H1 (cell line): ENCODE measurements around the gene PLGRKT. TPM values are rescaled to one million over a fixed set of nuclear protein-coding genes. Genes with fewer than 3 reads are reported as not detected.

Experiments used
- CTCF ChIA-PET: fragments of 300-600 bp; sonication (Branson Sonifier 250); formaldehyde crosslinking; loops from one replicate; lab custom pipeline; 2021; ENCODE audit not compliant: partially characterized antibody; lab: Charles Lee
- POLR2A ChIA-PET: fragments of 300-600 bp; sonication (Branson Sonifier 250); formaldehyde crosslinking; loops from one replicate; lab custom pipeline; 2021; ENCODE audit warnings: inconsistent platforms; ENCODE audit not compliant: partially characterized antibody; lab: Charles Lee
- DNase-seq, 2 experiments: peaks; one replicate each; pipeline versions ENCODE4 v3.0.0 to v3.0.0-alpha.2; 2010 to 2022; ENCODE audit warnings: low spot score in 2 of 2, low read depth in 1 of 2, mixed read lengths in 1 of 2
- FAIRE-seq: peaks from 2 replicates; lab custom pipeline; 2011; peaks lifted over from hg19 to GRCh38; lab: Jason Lieb, UNC
- H2AFZ ChIP-seq: 2 replicates; pipeline ENCODE4 v1.8.1; 2012; ENCODE audit warnings: low read length, inconsistent platforms
- H2AK5ac ChIP-seq: 2 replicates; pipeline ENCODE4 v1.6.1; 2013; ENCODE audit warnings: low read depth, low read length
- H2BK120ac ChIP-seq: replicated peaks from 2 replicates; pipeline ENCODE3; 2013; ENCODE audit warnings: low read depth, low read length, inconsistent platforms
- H2BK12ac ChIP-seq: 2 replicates; pipeline ENCODE4 v1.6.1; 2013; ENCODE audit warnings: low read depth, low read length
- H2BK15ac ChIP-seq: 2 replicates; pipeline ENCODE4 v1.6.1; 2013; ENCODE audit warnings: low read length
- H2BK20ac ChIP-seq: 2 replicates; pipeline ENCODE4 v1.6.1; 2013; ENCODE audit warnings: low read length
- H2BK5ac ChIP-seq: 2 replicates; pipeline ENCODE4 v1.6.1; 2013; ENCODE audit warnings: low read depth, low read length
- H3K14ac ChIP-seq: 2 replicates; pipeline ENCODE4 v1.6.1; 2013; ENCODE audit warnings: inconsistent platforms; ENCODE audit not compliant: insufficient read length
- H3K18ac ChIP-seq: 2 replicates; pipeline ENCODE4 v1.6.1; 2013; ENCODE audit warnings: low read length; ENCODE audit errors: extremely low read depth
- H3K23ac ChIP-seq: 2 replicates; pipeline ENCODE4 v1.6.1; 2013; ENCODE audit warnings: inconsistent platforms; ENCODE audit not compliant: insufficient read length
- H3K23me2 ChIP-seq: 2 replicates; pipeline ENCODE4 v1.6.1; 2013; ENCODE audit warnings: low read depth, low read length
- H3K27ac ChIP-seq: 2 replicates; pipeline ENCODE4 v1.6.1; 2011; ENCODE audit warnings: low read depth, low read length, inconsistent platforms
- H3K27me3 ChIP-seq, 4 experiments: replicated peaks in 1 of 4; 1 replicate in 1 of 4; 2 replicates in 3 of 4; pipeline versions ENCODE4 v1.6.1 to v1.8.1; 2011 to 2013; ENCODE audit warnings: low read length in 3 of 4, mild to moderate bottlenecking in 3 of 4, inconsistent platforms in 2 of 4, mixed read lengths in 2 of 4, moderate library complexity in 1 of 4; ENCODE audit not compliant: control insufficient read depth in 3 of 4, insufficient read depth in 3 of 4; ENCODE audit errors: extremely low read depth in 1 of 4
- H3K36me3 ChIP-seq, 4 experiments: 2 replicates each; pipeline versions ENCODE4 v1.6.1 to v1.8.1; 2011 to 2013; ENCODE audit warnings: mild to moderate bottlenecking in 4 of 4, low read length in 3 of 4, moderate library complexity in 2 of 4, control low read depth in 1 of 4, inconsistent platforms in 1 of 4; ENCODE audit not compliant: insufficient read depth in 4 of 4, control insufficient read depth in 2 of 4
- H3K4ac ChIP-seq: replicated peaks from 2 replicates; pipeline ENCODE3; 2013; ENCODE audit warnings: low read length, low read depth, mixed read lengths, inconsistent platforms; ENCODE audit not compliant: insufficient read length
- H3K4me1 ChIP-seq, 4 experiments: replicated peaks in 1 of 4; 1 replicate in 1 of 4; 2 replicates in 3 of 4; pipeline versions ENCODE4 v1.6.1 to v1.8.1; 2011 to 2013; ENCODE audit warnings: low read length in 3 of 4, inconsistent platforms in 2 of 4, mixed read lengths in 1 of 4; ENCODE audit not compliant: insufficient read depth in 4 of 4, control insufficient read depth in 3 of 4
- H3K4me2 ChIP-seq, 2 experiments: 2 replicates each; pipeline versions ENCODE4 v1.6.1 to v1.8.1; 2011 to 2013; ENCODE audit warnings: low read depth in 2 of 2, low read length in 2 of 2, control low read depth in 1 of 2, inconsistent platforms in 1 of 2, mild to moderate bottlenecking in 1 of 2; ENCODE audit not compliant: insufficient read depth in 1 of 2
- H3K4me3 ChIP-seq, 4 experiments: fragments of 200-600, 300-600 bp in 1 of 4; sonication (generic), shearing (Covaris generic), sonication (Bioruptor Twin) in 1 of 4; 2 replicates each; pipeline versions ENCODE4 v1.5.1 to v1.8.1; 2011 to 2016; ENCODE audit warnings: low read length in 4 of 4, low read depth in 3 of 4, control low read depth in 2 of 4, inconsistent platforms in 2 of 4, mild to moderate bottlenecking in 2 of 4, mixed read lengths in 1 of 4, moderate library complexity in 1 of 4; ENCODE audit not compliant: insufficient read depth in 2 of 4; ENCODE audit errors: extremely low read depth in 1 of 4
- H3K56ac ChIP-seq: replicated peaks from 2 replicates; pipeline ENCODE3; 2013; ENCODE audit warnings: low read depth, mild to moderate bottlenecking, mixed read lengths, low read length, inconsistent platforms; ENCODE audit not compliant: insufficient read length
- H3K79me1 ChIP-seq: 2 replicates; pipeline ENCODE4 v1.6.1; 2013; ENCODE audit warnings: low read depth, low read length, control low read depth
- H3K79me2 ChIP-seq, 2 experiments: 2 replicates each; pipeline versions ENCODE4 v1.6.1 to v1.8.1; 2012 to 2013; ENCODE audit warnings: low read length in 2 of 2, mild to moderate bottlenecking in 2 of 2, inconsistent platforms in 1 of 2; ENCODE audit not compliant: insufficient read depth in 2 of 2, control insufficient read depth in 1 of 2
- H3K9ac ChIP-seq, 4 experiments: replicated peaks in 1 of 4; 1 replicate in 1 of 4; 2 replicates in 3 of 4; pipeline versions ENCODE4 v1.6.1 to v1.8.1; 2011 to 2013; ENCODE audit warnings: low read depth in 3 of 4, low read length in 3 of 4, control low read depth in 2 of 4, mild to moderate bottlenecking in 2 of 4, moderate library complexity in 2 of 4, inconsistent platforms in 1 of 4; ENCODE audit errors: extremely low read depth in 1 of 4
- H3K9me3 ChIP-seq, 2 experiments: 2 replicates each; pipeline versions ENCODE4 v1.6.1 to v1.8.1; 2012 to 2013; ENCODE audit warnings: mild to moderate bottlenecking in 2 of 2, moderate library complexity in 2 of 2, control low read depth in 1 of 2, inconsistent platforms in 1 of 2, low read depth in 1 of 2, low read length in 1 of 2, mixed read lengths in 1 of 2; ENCODE audit not compliant: insufficient read depth in 2 of 2
- H4K20me1 ChIP-seq, 2 experiments: replicated peaks in 1 of 2; 2 replicates each; pipeline versions ENCODE3 to v1.8.1; 2011 to 2013; ENCODE audit warnings: inconsistent platforms in 2 of 2, low read length in 2 of 2, mild to moderate bottlenecking in 1 of 2; ENCODE audit not compliant: insufficient read depth in 2 of 2, control insufficient read depth in 1 of 2
- H4K5ac ChIP-seq: 2 replicates; pipeline ENCODE4 v1.6.1; 2013; ENCODE audit warnings: low read length, low read depth, mixed read lengths, inconsistent platforms; ENCODE audit not compliant: insufficient read length
- H4K8ac ChIP-seq: 2 replicates; pipeline ENCODE4 v1.8.0; 2013; ENCODE audit warnings: mild to moderate bottlenecking, moderate library complexity, low read length, inconsistent platforms; ENCODE audit not compliant: insufficient read depth; ENCODE audit errors: extremely low read depth
- H4K91ac ChIP-seq: replicated peaks from 2 replicates; pipeline ENCODE3; 2013; ENCODE audit warnings: low read length, mixed read lengths, inconsistent platforms; ENCODE audit not compliant: insufficient read length
- CBX5 ChIP-seq: fragments of 300-800, 300-1000 bp; sonication (generic); IDR thresholded peaks from 2 replicates; pipeline ENCODE4 v1.7.1; 2016; ENCODE audit warnings: antibody characterized with exemption, low read length, low read depth
- CHD2 ChIP-seq: IDR thresholded peaks from 2 replicates; pipeline ENCODE4 v1.6.1; 2012; ENCODE audit warnings: low read length, improper control_type of control experiment
- JUN ChIP-seq: IDR thresholded peaks from 2 replicates; pipeline ENCODE4 v1.6.1; 2011; ENCODE audit warnings: low read depth, mild to moderate bottlenecking, improper control_type of control experiment, low read length
- KDM4A ChIP-seq: IDR thresholded peaks from one replicate; pipeline ENCODE4 v1.7.1; 2012; ENCODE audit warnings: low read depth, mild to moderate bottlenecking, moderate library complexity, low read length, inconsistent platforms; ENCODE audit not compliant: severe bottlenecking
- KDM5A ChIP-seq: fragments of 200-600 bp; IDR thresholded peaks from 2 replicates; pipeline ENCODE4 v1.7.1; 2012; ENCODE audit warnings: mild to moderate bottlenecking, low read length, inconsistent platforms, mixed read lengths
- SAP30 ChIP-seq: fragments of 300-600 bp; sonication (generic); IDR thresholded peaks from 2 replicates; pipeline ENCODE4 v1.7.1; 2012; ENCODE audit warnings: low read length, moderate library complexity, mild to moderate bottlenecking, inconsistent platforms; ENCODE audit not compliant: insufficient read depth, insufficient replicate concordance
- SIN3A ChIP-seq, 2 experiments: IDR thresholded peaks in 1 of 2; conservative IDR thresholded peaks in 1 of 2; 2 replicates each; pipeline ENCODE4 v1.6.1; 2011 to 2012; ENCODE audit warnings: low read length in 2 of 2, improper control_type of control experiment in 1 of 2, low read depth in 1 of 2, mild to moderate bottlenecking in 1 of 2
- SP4 ChIP-seq: IDR thresholded peaks from 2 replicates; pipeline ENCODE4 v1.6.1; 2012; ENCODE audit warnings: low read length, inconsistent platforms
- SRF ChIP-seq: IDR thresholded peaks from 2 replicates; pipeline ENCODE4 v1.6.1; 2011; ENCODE audit warnings: mild to moderate bottlenecking, low read depth, low read length, moderate library complexity
- TAF7 ChIP-seq: optimal IDR thresholded peaks from 2 replicates; pipeline ENCODE3; 2011; ENCODE audit warnings: low read depth, mild to moderate bottlenecking, inconsistent platforms, low read length, moderate library complexity, borderline replicate concordance
- TCF12 ChIP-seq: IDR thresholded peaks from 2 replicates; pipeline ENCODE4 v1.6.1; 2011; ENCODE audit warnings: low read depth, mild to moderate bottlenecking, low read length
- WGBS, 2 experiments: shearing (Covaris generic) in 1 of 2; methylation state at CpG; one replicate each; pipeline versions ENCODE4 v1.1.6 to v1.1.7; 2013 to 2015; ENCODE audit warnings: low lambda C conversion rate in 2 of 2, mixed read lengths in 2 of 2, inconsistent platforms in 1 of 2, low coverage in 1 of 2, missing lambda C conversion rate in 1 of 2; ENCODE audit not compliant: insufficient replicate concordance in 2 of 2, insufficient coverage in 1 of 2, insufficient read length in 1 of 2; ENCODE audit errors: extremely low coverage in 1 of 2, missing lambda C conversion rate in 1 of 2; 5-methylcytosine and 5-hydroxymethylcytosine counted together
- polyA plus RNA-seq, 7 experiments: library from polyadenylated mRNA; depleted of rRNA in 3 of 7; stranded (reverse) in 5 of 7; unstranded in 2 of 7; fragments of >200 nt in 5 of 7; fragments of 200-250 nt in 2 of 7; gene quantifications; 1 replicate in 5 of 7; 2 replicates in 1 of 7; 4 replicates in 1 of 7; pipeline versions ENCODE4 v1.2.1 to v1.2.3, GENCODE V29; 2011 to 2013; ENCODE audit warnings: missing spikeins in 2 of 7, mixed read lengths in 2 of 7
- total RNA-seq: library from RNA; stranded (reverse); fragmentation: NEBNext Ultra II Directional; extraction: Animal tissue kit (Norgen Biotek cat#: 25700); gene quantifications from 2 replicates; pipeline ENCODE4 v1.2.1, GENCODE V29; 2021
- TF ChIP-seq, protein P1 (sequence below): IDR thresholded peaks from 2 replicates; pipeline ENCODE4 v1.6.1; 2012; ENCODE audit warnings: inconsistent platforms
- TF ChIP-seq, protein P2 (sequence below): IDR thresholded peaks from 2 replicates; pipeline ENCODE4 v1.6.1; 2011; ENCODE audit warnings: low read length, improper control_type of control experiment

Gene PLGRKT
- total and polyA plus RNA-seq, 2 of the 8 experiments (the other 6 are each of a cell fraction or from before 2014, with no cell fraction given), result 5.4 to 15.7 TPM

DNA sequence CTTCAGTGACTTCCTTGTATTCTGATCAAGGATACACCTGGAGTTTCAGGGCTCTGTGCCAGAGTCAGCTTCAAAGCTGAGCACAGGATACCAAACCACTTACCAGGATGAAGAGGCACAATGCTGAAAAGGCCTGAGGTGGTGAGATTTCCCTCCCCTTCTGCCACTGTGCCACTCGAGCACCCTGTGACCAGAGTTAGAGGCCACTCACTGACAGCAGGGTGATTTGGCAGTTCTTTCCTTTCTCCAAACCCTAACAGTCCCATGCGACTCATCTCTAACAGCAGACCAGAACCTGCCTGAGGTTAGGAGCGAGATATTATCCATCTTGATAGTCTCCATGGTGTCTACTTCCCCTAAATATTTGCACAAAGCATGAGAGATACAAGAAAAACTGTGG is 1.8 kb downstream of the PLGRKT start:
- H3K4me2 ChIP-seq, result no peak overlapping the region
- no peak overlapping the region for H3K18ac ChIP-seq
- no peak overlapping the region for H3K9ac ChIP-seq
- H2AK5ac ChIP-seq, result no peak overlapping the region
- no peaks in the 10 kb centered on the region for H4K20me1 ChIP-seq
- no peak overlapping the region for H3K4me3 ChIP-seq
- H2BK5ac ChIP-seq, result no peak overlapping the region
- H3K36me3 ChIP-seq, result peaks cover 3 to 24% (median 5%) of the 10 kb centered on the region in 4 experiments; a peak in 5 of 8 replicates
- H3K27me3 ChIP-seq, result no peaks in the 10 kb centered on the region
- no peak overlapping the region for H3K4ac ChIP-seq
- no peak overlapping the region for H4K5ac ChIP-seq
- no peak overlapping the region for H3K27ac ChIP-seq
- H3K79me2 ChIP-seq, result no peaks in the 10 kb centered on the region
- FAIRE-seq (no peak), DNase-seq (no peak)
- ChIA-PET CTCF (interaction anchor here (1.1 to 1.3 kb wide), 2 partner anchors 14 to 249 kb away, joined by 3 read pairs; partner anchors contain the start of gene CD274), POLR2A (no interaction called here)
- no peak overlapping the region for H2BK12ac ChIP-seq
- H3K56ac ChIP-seq, result no peak overlapping the region
- no peak overlapping the region for H2BK15ac ChIP-seq
- H2AFZ ChIP-seq, result no peak overlapping the region
- H3K14ac ChIP-seq, result no peak overlapping the region
- H4K8ac ChIP-seq, result no peak overlapping the region
- H3K4me1 ChIP-seq, result peaks cover 0 to 6% (median 2%) of the 10 kb centered on the region in 4 experiments; a peak in 3 of 7 replicates
- H4K91ac ChIP-seq, result no peak overlapping the region
- H3K79me1 ChIP-seq, result no peaks in the 10 kb centered on the region
- H3K23ac ChIP-seq, result no peak overlapping the region
- WGBS, 2 experiments, result 93% methylated on average over 3 of the region's 3 CpGs; no CpG with 5 or more reads in 1 of the 2 experiments
- H2BK20ac ChIP-seq, result no peak overlapping the region
- peaks cover 6% of the 10 kb centered on the region; the same call in 1 of the 2 replicates for H3K23me2 ChIP-seq
- H2BK120ac ChIP-seq, result no peak overlapping the region
- H3K9me3 ChIP-seq, result peaks cover 3 to 27% of the 10 kb centered on the region in 2 experiments; a peak in 2 of 4 replicates
- TF ChIP-seq, protein P1, sequence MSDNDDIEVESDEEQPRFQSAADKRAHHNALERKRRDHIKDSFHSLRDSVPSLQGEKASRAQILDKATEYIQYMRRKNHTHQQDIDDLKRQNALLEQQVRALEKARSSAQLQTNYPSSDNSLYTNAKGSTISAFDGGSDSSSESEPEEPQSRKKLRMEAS, result no peak
- TF ChIP-seq KDM4A, result no peak
- TF ChIP-seq, protein P2, sequence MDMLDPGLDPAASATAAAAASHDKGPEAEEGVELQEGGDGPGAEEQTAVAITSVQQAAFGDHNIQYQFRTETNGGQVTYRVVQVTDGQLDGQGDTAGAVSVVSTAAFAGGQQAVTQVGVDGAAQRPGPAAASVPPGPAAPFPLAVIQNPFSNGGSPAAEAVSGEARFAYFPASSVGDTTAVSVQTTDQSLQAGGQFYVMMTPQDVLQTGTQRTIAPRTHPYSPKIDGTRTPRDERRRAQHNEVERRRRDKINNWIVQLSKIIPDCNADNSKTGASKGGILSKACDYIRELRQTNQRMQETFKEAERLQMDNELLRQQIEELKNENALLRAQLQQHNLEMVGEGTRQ, result no peak
- TF ChIP-seq CHD2, result no peak
- TF ChIP-seq CBX5, result no peak
- TF ChIP-seq SAP30, result no peak
- no peak for TF ChIP-seq KDM5A
- no peak for TF ChIP-seq SRF
- TF ChIP-seq TCF12, result no peak
- no peak for TF ChIP-seq JUN
- TF ChIP-seq TAF7, result no peak
- TF ChIP-seq SP4, result no peak
- no peak for TF ChIP-seq SIN3A (conservative IDR thresholded peaks at IDR 0.05 in 1 of 2, IDR thresholded peaks at IDR 0.05 in 1 of 2; ENCODE audit: low read depth in 1 of 2, low read length in 2 of 2)
